PC-3 (cell line): ENCODE results near the gene STAT1.

Experiments used
- CTCF ChIP-seq: fragments of 300-600 bp; sonication (generic); conservative IDR thresholded peaks from 2 replicates; pipeline ENCODE4 v1.5.1; 2017; ENCODE audit warnings: antibody characterized with exemption, low read depth, mild to moderate bottlenecking, low read length
- EZH2 ChIP-seq: fragments of 300-600 bp; sonication (generic); IDR thresholded peaks from one replicate; pipeline ENCODE4 v1.6.1; 2017; ENCODE audit warnings: antibody characterized with exemption, mild to moderate bottlenecking, low read length; ENCODE audit not compliant: unreplicated experiment
- EZH2phosphoT487 ChIP-seq: fragments of 300-600 bp; sonication (generic); IDR thresholded peaks from 2 replicates; pipeline ENCODE4 v1.6.1; 2018; ENCODE audit warnings: mild to moderate bottlenecking, antibody characterized with exemption, low read length, borderline replicate concordance

- TF ChIP-seq CTCF (no peak), EZH2 (no peak), EZH2phosphoT487 (no peak)
These were observed 19.8 kb downstream of the STAT1 start for GRCh38 chr2:190994148-190994547.
